ENCODE measurements around the gene HNF1B.

The HNF1B gene

GRCh38 chr17:37725021-37725595 is 19.8 kb downstream of the HNF1B start:
- H3K36me3 ChIP-seq (ENCODE audit: control insufficient read depth, insufficient read depth, low read length): no peaks in the 10 kb centered on the region
- H3K27me3 ChIP-seq (ENCODE audit: control insufficient read depth, insufficient read depth, low read length, poor library complexity, severe bottlenecking): peaks cover 8% of the 10 kb centered on the region
- WGBS, 2 experiments: 59 to 67% methylated on average over 5 of the region's 5 CpGs
- H3K4me1 ChIP-seq (ENCODE audit: control insufficient read depth, insufficient read depth, low read length): peaks cover 36% of the 10 kb centered on the region
- no peak overlapping the region for H3K4me3 ChIP-seq (ENCODE audit: insufficient read depth, low read depth, low read length)
- H3K27ac ChIP-seq (ENCODE audit: insufficient read depth, low read depth, low read length, poor library complexity, severe bottlenecking): no peak overlapping the region
- no peaks in the 10 kb centered on the region for H3K9me3 ChIP-seq (ENCODE audit: control insufficient read depth, low read length)

GRCh38 chr17:37720989-37721388 is 23.9 kb downstream of the HNF1B start:
- H3K36me3 ChIP-seq (ENCODE audit: control insufficient read depth, insufficient read depth, low read length): no peaks in the 10 kb centered on the region
- WGBS, 2 experiments: 86 to 87% methylated on average over 4 of the region's 4 CpGs
- H3K27me3 ChIP-seq (ENCODE audit: control insufficient read depth, insufficient read depth, low read length, poor library complexity, severe bottlenecking): peaks cover 14% of the 10 kb centered on the region
- no peak overlapping the region for H3K4me3 ChIP-seq (ENCODE audit: insufficient read depth, low read depth, low read length)
- no peaks in the 10 kb centered on the region for H3K9me3 ChIP-seq (ENCODE audit: control insufficient read depth, low read length)
- peaks cover 15% of the 10 kb centered on the region for H3K4me1 ChIP-seq (ENCODE audit: control insufficient read depth, insufficient read depth, low read length)
- no peak overlapping the region for H3K27ac ChIP-seq (ENCODE audit: insufficient read depth, low read depth, low read length, poor library complexity, severe bottlenecking)

GRCh38 chr17:37719866-37720265 is 25.0 kb downstream of the HNF1B start:
- H3K36me3 ChIP-seq (ENCODE audit: control insufficient read depth, insufficient read depth, low read length): no peaks in the 10 kb centered on the region
- H3K27me3 ChIP-seq (ENCODE audit: control insufficient read depth, insufficient read depth, low read length, poor library complexity, severe bottlenecking): peaks cover 11% of the 10 kb centered on the region
- WGBS, 2 experiments: 94 to 98% methylated on average over 4 of the region's 4 CpGs
- no peaks in the 10 kb centered on the region for H3K9me3 ChIP-seq (ENCODE audit: control insufficient read depth, low read length)
- H3K4me1 ChIP-seq (ENCODE audit: control insufficient read depth, insufficient read depth, low read length): peaks cover 3% of the 10 kb centered on the region
- no peak overlapping the region for H3K27ac ChIP-seq (ENCODE audit: insufficient read depth, low read depth, low read length, poor library complexity, severe bottlenecking)
- no peak overlapping the region for H3K4me3 ChIP-seq (ENCODE audit: insufficient read depth, low read depth, low read length)

- Histone ChIP-seq H3K36me3 (ENCODE audit: control insufficient read depth, insufficient read depth, low read length) (no peaks in the 10 kb centered on the region), H3K9me3 (ENCODE audit: control insufficient read depth, low read length) (no peaks in the 10 kb centered on the region), H3K4me3 (ENCODE audit: insufficient read depth, low read depth, low read length) (no peak overlapping the region), H3K4me1 (ENCODE audit: control insufficient read depth, insufficient read depth, low read length) (no peaks in the 10 kb centered on the region), H3K27me3 (ENCODE audit: control insufficient read depth, insufficient read depth, low read length, poor library complexity, severe bottlenecking) (peaks cover 11% of the 10 kb centered on the region), H3K27ac (ENCODE audit: insufficient read depth, low read depth, low read length, poor library complexity, severe bottlenecking) (no peak overlapping the region)
- WGBS, 2 experiments: 91 to 94% methylated on average over 3 of the region's 3 CpGs
Measured at GRCh38 chr17:37718324-37719048, 26.4 kb downstream of the HNF1B start.

GRCh38 chr17:37717627-37718323 is 27.1 kb downstream of the HNF1B start:
- Histone ChIP-seq H3K4me3 (ENCODE audit: insufficient read depth, low read depth, low read length) (no peak overlapping the region), H3K9me3 (ENCODE audit: control insufficient read depth, low read length) (no peaks in the 10 kb centered on the region), H3K36me3 (ENCODE audit: control insufficient read depth, insufficient read depth, low read length) (no peaks in the 10 kb centered on the region), H3K27ac (ENCODE audit: insufficient read depth, low read depth, low read length, poor library complexity, severe bottlenecking) (no peak overlapping the region), H3K27me3 (ENCODE audit: control insufficient read depth, insufficient read depth, low read length, poor library complexity, severe bottlenecking) (peaks cover 11% of the 10 kb centered on the region), H3K4me1 (ENCODE audit: control insufficient read depth, insufficient read depth, low read length) (no peaks in the 10 kb centered on the region)
- WGBS, 2 experiments: 97% methylated on average over 3 of the region's 3 CpGs

- WGBS, 2 experiments: 57% methylated on average over 4 of the region's 4 CpGs
- no peak overlapping the region for H3K27ac ChIP-seq (ENCODE audit: insufficient read depth, low read depth, low read length, poor library complexity, severe bottlenecking)
- H3K4me1 ChIP-seq (ENCODE audit: control insufficient read depth, insufficient read depth, low read length): peaks cover 6% of the 10 kb centered on the region
- peaks cover 8% of the 10 kb centered on the region for H3K27me3 ChIP-seq (ENCODE audit: control insufficient read depth, insufficient read depth, low read length, poor library complexity, severe bottlenecking)
- H3K4me3 ChIP-seq (ENCODE audit: insufficient read depth, low read depth, low read length): no peak overlapping the region
- H3K36me3 ChIP-seq (ENCODE audit: control insufficient read depth, insufficient read depth, low read length): no peaks in the 10 kb centered on the region
- H3K9me3 ChIP-seq (ENCODE audit: control insufficient read depth, low read length): no peaks in the 10 kb centered on the region
Measured at GRCh38 chr17:37714897-37715296, 30.0 kb downstream of the HNF1B start.

GRCh38 chr17:37713624-37714023 is 31.2 kb downstream of the HNF1B start:
- no peaks in the 10 kb centered on the region for H3K9me3 ChIP-seq (ENCODE audit: control insufficient read depth, low read length)
- peaks cover 8% of the 10 kb centered on the region for H3K27me3 ChIP-seq (ENCODE audit: control insufficient read depth, insufficient read depth, low read length, poor library complexity, severe bottlenecking)
- no peak overlapping the region for H3K27ac ChIP-seq (ENCODE audit: insufficient read depth, low read depth, low read length, poor library complexity, severe bottlenecking)
- 81 to 94% methylated on average over 4 of the region's 4 CpGs for WGBS, 2 experiments
- no peak overlapping the region for H3K4me3 ChIP-seq (ENCODE audit: insufficient read depth, low read depth, low read length)
- no peaks in the 10 kb centered on the region for H3K36me3 ChIP-seq (ENCODE audit: control insufficient read depth, insufficient read depth, low read length)
- peaks cover 7% of the 10 kb centered on the region for H3K4me1 ChIP-seq (ENCODE audit: control insufficient read depth, insufficient read depth, low read length)

GRCh38 chr17:37713028-37713431 is 31.8 kb downstream of the HNF1B start:
- Histone ChIP-seq H3K4me1 (ENCODE audit: control insufficient read depth, insufficient read depth, low read length) (peaks cover 7% of the 10 kb centered on the region), H3K4me3 (ENCODE audit: insufficient read depth, low read depth, low read length) (no peak overlapping the region), H3K27me3 (ENCODE audit: control insufficient read depth, insufficient read depth, low read length, poor library complexity, severe bottlenecking) (peaks cover 8% of the 10 kb centered on the region), H3K36me3 (ENCODE audit: control insufficient read depth, insufficient read depth, low read length) (no peaks in the 10 kb centered on the region), H3K27ac (ENCODE audit: insufficient read depth, low read depth, low read length, poor library complexity, severe bottlenecking) (no peak overlapping the region), H3K9me3 (ENCODE audit: control insufficient read depth, low read length) (no peaks in the 10 kb centered on the region)
- 85 to 91% methylated on average over 6 of the region's 6 CpGs for WGBS, 2 experiments

GRCh38 chr17:37711113-37711512 is 33.7 kb downstream of the HNF1B start:
- Histone ChIP-seq H3K9me3 (ENCODE audit: control insufficient read depth, low read length) (no peaks in the 10 kb centered on the region), H3K4me1 (ENCODE audit: control insufficient read depth, insufficient read depth, low read length) (peaks cover 7% of the 10 kb centered on the region), H3K36me3 (ENCODE audit: control insufficient read depth, insufficient read depth, low read length) (no peaks in the 10 kb centered on the region), H3K4me3 (ENCODE audit: insufficient read depth, low read depth, low read length) (no peak overlapping the region), H3K27ac (ENCODE audit: insufficient read depth, low read depth, low read length, poor library complexity, severe bottlenecking) (no peak overlapping the region), H3K27me3 (ENCODE audit: control insufficient read depth, insufficient read depth, low read length, poor library complexity, severe bottlenecking) (peaks cover 3% of the 10 kb centered on the region)
- 95 to 97% methylated on average over 6 of the region's 6 CpGs for WGBS, 2 experiments

- WGBS, 2 experiments: 59 to 63% methylated on average over 8 to 9 of the region's 9 CpGs
Measured at GRCh38 chr17:37710344-37710886, 34.4 kb downstream of the HNF1B start.

More at GRCh38 chr17:37710344-37710886, 34.4 kb downstream of the HNF1B start:
- Histone ChIP-seq H3K9me3 (ENCODE audit: control insufficient read depth, low read length) (no peaks in the 10 kb centered on the region), H3K27ac (ENCODE audit: insufficient read depth, low read depth, low read length, poor library complexity, severe bottlenecking) (no peak overlapping the region), H3K4me3 (ENCODE audit: insufficient read depth, low read depth, low read length) (no peak overlapping the region), H3K36me3 (ENCODE audit: control insufficient read depth, insufficient read depth, low read length) (no peaks in the 10 kb centered on the region), H3K4me1 (ENCODE audit: control insufficient read depth, insufficient read depth, low read length) (peaks cover 7% of the 10 kb centered on the region), H3K27me3 (ENCODE audit: control insufficient read depth, insufficient read depth, low read length, poor library complexity, severe bottlenecking) (peaks cover 3% of the 10 kb centered on the region)

Data from ectodermal cell (in vitro differentiated cells).